HG03520 (cell line): ENCODE measurements around the gene ATF2.
A peak's percentile ranks its signal among the peaks of the same experiment; 100 is the strongest.
"Not testable (repeated sequence)": the region's sequence is repeated elsewhere in the genome, so short reads cannot be mapped to it uniquely, and the experiment has no call there.

Source experiments
- ATAC-seq: cut with Tn5 transposase; IDR thresholded peaks from one replicate; pipeline ENCODE4 v1.9.1; 2021; ENCODE audit warnings: mild to moderate bottlenecking, moderate library complexity; ENCODE audit not compliant: unreplicated experiment

ATF2 gene

DNA sequence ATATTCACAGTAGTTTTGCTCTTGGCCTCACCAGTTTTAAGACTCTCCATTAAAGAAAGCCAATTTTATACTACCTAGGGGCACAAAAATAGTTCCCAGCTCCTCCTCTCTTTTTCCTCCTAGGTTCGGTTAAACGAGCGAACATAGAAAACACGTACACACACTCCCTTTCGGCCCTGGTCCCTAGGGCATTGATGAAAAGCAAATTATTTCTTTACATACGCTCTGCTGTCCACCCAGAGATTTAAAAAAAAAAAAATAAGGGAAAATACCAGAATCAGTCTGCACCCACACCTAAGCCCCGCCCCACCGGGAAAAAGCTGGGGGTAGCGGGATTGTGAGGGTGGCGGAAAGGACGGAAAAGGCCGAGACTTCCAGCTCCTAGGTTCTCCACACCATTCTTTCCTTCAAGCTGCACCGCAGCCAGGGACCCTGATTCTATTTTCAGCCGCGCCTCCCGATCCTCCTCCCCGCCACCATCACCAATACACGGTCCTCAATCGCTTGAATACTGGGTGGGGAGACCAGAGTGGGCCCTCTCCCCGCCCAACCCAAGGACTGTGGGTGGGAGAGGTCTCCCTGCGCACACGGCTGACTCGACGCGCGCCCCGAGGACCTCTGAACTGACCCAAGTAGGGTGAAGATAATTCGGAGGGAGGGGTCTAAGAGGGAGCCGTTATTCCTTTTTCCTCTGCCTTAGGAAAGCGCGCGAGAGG is 769 bp downstream of the ATF2 start:
- peak; percentile 1 for ATAC-seq

- ATAC-seq, result no peak
Observed at GRCh38 chr2:175166216-175166824, 1.7 kb downstream of the ATF2 start.

DNA sequence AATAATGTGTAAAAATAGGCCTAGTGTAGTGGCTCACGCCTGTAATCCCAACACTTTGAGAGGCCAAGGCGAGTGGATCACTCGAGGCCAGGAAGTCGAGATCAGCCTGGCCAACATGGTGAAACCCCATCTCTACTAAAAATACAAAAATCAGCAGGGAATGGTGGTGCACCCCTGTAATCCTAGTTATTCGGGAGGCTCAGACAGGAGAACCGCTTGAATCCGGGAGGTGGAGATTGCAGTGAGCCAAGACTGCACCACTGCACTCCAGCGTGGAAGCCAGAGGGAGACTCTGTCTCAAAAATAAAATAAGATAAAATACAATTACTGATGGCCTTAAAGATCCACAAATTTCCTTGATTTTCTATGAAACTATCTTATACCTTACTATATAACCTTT is 3.8 kb downstream of the ATF2 start:
- no peak for ATAC-seq

- no peak for ATAC-seq
Observed at GRCh38 chr2:175158894-175159293, 9.1 kb downstream of the ATF2 start.

GRCh38 chr2:175156534-175156933 is 11.5 kb downstream of the ATF2 start:
- ATAC-seq, result no peak

- ATAC-seq, result peak; percentile 75
Observed at GRCh38 chr2:175154661-175155082, 13.3 kb downstream of the ATF2 start.

DNA sequence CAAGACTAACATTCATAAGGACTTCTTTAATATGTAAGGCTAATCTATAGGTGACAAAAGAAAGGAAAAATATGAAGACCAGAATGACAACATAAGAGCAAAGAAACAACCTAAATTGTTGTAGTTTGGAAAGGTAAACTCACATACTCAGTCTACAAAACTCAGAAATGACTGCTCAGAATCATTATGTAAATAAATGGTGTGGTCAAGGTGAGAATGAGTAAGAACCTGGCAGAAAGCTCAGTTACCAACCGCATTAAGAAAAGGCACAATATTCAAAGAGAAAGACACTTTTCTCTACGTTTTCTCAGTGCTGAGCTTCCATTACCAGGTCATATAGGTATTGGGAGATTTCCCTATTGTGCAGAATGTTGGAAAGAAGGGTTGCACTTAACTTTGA is 15.8 kb downstream of the ATF2 start:
- ATAC-seq, result no peak

GRCh38 chr2:175151791-175152190 is 16.2 kb downstream of the ATF2 start:
- no peak for ATAC-seq

DNA sequence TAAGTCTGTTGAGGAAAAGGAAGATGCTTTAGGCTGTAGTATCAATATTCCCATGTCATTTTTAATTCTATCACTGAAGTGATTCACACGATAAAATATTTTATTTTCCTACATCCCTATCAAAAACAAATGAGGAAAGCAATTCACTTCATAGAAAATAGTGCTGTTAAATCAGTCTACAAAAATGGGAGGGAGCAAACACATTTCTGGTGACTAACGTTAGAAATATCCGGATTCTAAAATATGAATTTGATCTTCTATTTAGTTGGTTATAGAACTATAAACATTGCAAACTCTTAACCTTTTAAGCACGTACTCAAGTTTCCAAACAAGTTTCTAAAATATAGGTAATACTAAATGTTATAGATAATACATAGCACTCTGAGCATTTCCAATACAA is 20.8 kb downstream of the ATF2 start:
- no peak for ATAC-seq

DNA sequence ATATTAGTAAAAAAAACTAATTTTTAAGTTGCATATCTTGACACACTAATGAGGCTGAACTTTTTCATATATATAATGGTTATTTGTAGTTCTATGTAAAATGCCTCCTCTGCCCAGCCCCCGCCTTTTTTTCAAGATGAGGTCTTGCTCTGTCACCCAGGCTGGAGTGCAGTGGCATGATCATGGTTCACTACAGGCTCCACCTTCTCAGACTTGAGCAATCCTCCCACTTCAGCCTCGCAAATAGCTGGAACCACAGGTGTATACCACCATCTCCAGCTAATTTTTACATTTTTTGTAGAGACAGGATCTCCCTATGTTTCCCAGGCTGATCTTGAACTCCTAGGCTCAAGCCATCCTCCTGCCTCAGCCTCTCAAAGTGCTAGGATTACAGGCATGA is 24.3 kb downstream of the ATF2 start:
- no peak for ATAC-seq

DNA sequence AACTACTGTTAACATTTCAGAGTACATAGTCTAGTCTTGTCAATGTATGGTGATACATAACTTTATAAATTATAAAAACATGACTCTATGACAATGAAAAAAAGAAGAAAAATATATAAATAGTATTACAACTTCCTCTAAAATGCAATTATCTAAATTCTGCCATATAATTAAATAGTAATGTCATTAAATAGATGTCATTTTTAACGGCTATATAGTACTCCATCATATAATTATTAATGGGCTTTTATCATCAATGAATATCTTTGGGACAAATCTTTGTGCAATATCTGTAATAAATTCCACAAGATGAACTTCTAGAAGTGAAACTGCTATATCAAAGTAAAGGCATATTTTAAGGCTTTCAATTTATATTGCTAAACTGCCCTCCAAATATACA is 24.8 kb downstream of the ATF2 start:
- ATAC-seq, result no peak

DNA sequence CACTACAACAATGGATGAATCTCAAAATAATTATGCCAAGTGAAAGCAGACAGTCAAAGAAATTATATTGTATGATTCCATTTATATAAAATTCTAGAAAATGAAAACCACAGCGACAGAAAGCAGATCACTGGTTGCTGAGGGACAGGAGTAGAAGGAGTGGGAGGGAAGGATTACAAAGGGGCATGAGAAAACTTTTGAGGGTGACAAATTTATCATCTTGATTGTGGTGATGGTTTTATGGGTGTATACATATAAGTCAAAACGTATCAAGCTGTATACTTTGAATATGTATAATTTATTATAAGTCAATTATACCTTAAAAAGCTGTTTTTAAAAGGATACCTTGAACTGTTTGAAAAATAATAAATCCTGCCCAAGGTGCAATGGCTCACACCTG is 27.7 kb downstream of the ATF2 start:
- no peak for ATAC-seq

- no peak for ATAC-seq
Observed at GRCh38 chr2:175137793-175138192, 30.2 kb downstream of the ATF2 start.

- ATAC-seq, result peak; percentile 60
Observed at GRCh38 chr2:175136334-175137215, 31.4 kb downstream of the ATF2 start.

DNA sequence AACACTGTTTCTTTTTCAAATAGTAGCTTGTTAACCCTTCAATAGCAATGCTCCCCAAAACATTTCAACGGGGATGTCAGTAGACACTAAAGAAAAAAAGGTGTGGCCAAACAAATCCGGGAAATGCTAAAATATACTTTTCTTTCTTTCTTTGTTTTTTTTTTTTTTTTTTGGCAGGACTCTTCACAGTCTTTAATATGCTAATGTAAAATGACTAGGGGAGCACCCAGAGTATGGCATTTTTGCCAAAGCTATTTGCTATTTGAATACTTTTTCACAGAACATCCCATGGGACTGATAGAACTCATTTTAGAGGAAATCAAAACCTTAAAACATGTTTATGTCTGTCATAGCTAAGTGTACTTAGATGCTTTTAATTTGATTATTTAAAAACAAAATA is 32.1 kb downstream of the ATF2 start:
- ATAC-seq, result no peak

DNA sequence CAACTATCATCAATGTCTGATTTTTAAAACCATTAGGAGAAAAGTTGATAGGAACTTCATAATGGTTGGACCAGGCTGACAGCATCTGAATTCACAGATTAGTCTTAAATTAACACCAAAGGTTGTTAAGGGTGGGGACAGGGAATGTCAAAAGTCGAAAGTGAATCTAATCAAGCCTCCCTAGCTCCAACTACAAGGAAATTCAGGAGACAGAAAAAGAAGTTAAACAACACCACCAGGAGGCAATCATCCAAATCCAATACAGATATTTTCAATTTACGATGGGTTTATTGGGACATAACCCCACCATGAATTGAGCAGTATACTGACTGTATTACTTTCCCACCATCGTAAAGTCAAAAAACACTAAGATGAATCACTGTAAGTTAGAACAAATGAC is 32.8 kb downstream of the ATF2 start:
- no peak for ATAC-seq

GRCh38 chr2:175131252-175131651 is 36.8 kb downstream of the ATF2 start:
- ATAC-seq, result no peak

- ATAC-seq, result no peak
Observed at GRCh38 chr2:175126661-175127060, 41.3 kb downstream of the ATF2 start.

- no peak for ATAC-seq
Observed at GRCh38 chr2:175123254-175123653, 44.7 kb downstream of the ATF2 start.

DNA sequence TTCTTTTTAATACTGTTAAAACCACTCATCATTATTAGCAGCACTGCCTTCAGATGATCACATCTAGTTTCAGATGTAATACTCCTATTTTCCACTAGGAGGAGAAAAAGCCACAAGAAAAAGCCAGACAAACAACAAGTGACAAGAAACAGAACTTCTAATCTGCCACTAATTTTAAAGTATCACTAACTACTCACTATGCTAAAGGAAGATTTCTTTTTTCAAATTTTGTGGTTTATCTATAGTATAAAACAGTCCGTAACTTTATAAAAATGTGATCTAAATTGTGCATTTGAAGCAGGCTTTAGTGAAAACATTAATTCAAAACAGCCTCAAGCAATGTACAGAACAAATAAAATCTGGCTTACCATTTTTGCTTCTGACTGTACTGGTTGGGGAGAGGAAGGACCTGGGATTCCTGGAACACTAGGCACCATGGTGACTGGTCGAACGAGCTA is 56.8 kb downstream of the ATF2 start:
- no peak for ATAC-seq

DNA sequence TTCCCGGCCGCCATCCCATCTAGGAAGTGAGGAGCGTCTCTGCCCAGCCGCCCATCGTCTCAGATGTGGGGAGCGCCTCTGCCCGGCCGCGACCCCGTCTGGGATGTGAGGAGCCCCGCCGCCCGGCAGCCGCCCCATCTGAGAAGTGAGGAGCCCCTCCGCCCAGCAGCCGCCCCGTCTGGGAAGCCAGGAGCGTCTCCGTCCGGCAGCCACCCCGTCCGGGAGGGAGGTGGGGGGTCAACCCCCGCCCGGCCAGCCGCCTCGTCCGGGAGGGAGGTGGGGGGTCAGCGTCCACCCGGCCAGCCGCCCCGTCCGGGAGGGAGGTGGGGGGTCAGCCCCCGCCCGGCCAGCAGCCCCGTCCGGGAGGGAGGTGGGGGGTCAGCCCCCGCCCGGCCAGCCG is 59.9 kb downstream of the ATF2 start:
- ATAC-seq, result not testable (repeated sequence)

GRCh38 chr2:175107146-175107545 is 60.9 kb downstream of the ATF2 start:
- ATAC-seq, result no peak
